HepG2 (cell line): ENCODE data around the gene CLDN7. TPM values are rescaled to one million over a fixed set of nuclear protein-coding genes. Genes with fewer than 3 reads are reported as not detected.
A peak's percentile ranks its signal among the peaks of the same experiment; 100 is the strongest.

Experiments used
- CBX5 ChIP-seq: sonication (generic); formaldehyde crosslinking; IDR thresholded peaks from 2 replicates; pipeline ENCODE4 v1.4.0; 2020; ENCODE audit warnings: missing genetic modification reagents, borderline replicate concordance
- DR1 ChIP-seq: sonication (generic); formaldehyde crosslinking; IDR thresholded peaks from 2 replicates; pipeline ENCODE4 v1.8.0; 2021; ENCODE audit warnings: mild to moderate bottlenecking, missing genetic modification reagents, inconsistent platforms
- FIP1L1 ChIP-seq: fragments of 200-400 bp; formaldehyde crosslinking; IDR thresholded peaks from 2 replicates; pipeline ENCODE4 v1.6.1; 2018; ENCODE audit warnings: low read depth, mild to moderate bottlenecking, low read length, moderate library complexity, borderline replicate concordance; ENCODE audit not compliant: insufficient read depth
- FOXA3 ChIP-seq: IDR thresholded peaks from 2 replicates; pipeline ENCODE4 v1.6.1; 2016; ENCODE audit warnings: missing genetic modification reagents, missing compliant biosample characterization
- HDAC2 ChIP-seq: sonication (generic); formaldehyde crosslinking; IDR thresholded peaks from 2 replicates; pipeline ENCODE4 v1.4.0; 2020; ENCODE audit warnings: missing genetic modification reagents
- MXI1 ChIP-seq: IDR thresholded peaks from 3 replicates; pipeline ENCODE4 v1.6.1; 2012; ENCODE audit warnings: low read depth, low read length, inconsistent platforms, borderline replicate concordance
- PHF21A ChIP-seq: sonication (generic); formaldehyde crosslinking; IDR thresholded peaks from 2 replicates; pipeline ENCODE4 v1.5.0; 2020; ENCODE audit warnings: mild to moderate bottlenecking, missing genetic modification reagents
- POLR2G ChIP-seq: fragments of 200-400 bp; formaldehyde crosslinking; IDR thresholded peaks from 2 replicates; pipeline ENCODE4 v1.6.1; 2018; ENCODE audit warnings: mild to moderate bottlenecking, low read depth, low read length, moderate library complexity
- SMAD3 ChIP-seq: sonication (generic); formaldehyde crosslinking; IDR thresholded peaks from 2 replicates; pipeline ENCODE4 v1.4.0; 2020; ENCODE audit warnings: missing genetic modification reagents
- SYNCRIP ChIP-seq: fragments of 200-400 bp; formaldehyde crosslinking; IDR thresholded peaks from 2 replicates; pipeline ENCODE4 v1.6.1; 2018; ENCODE audit warnings: mild to moderate bottlenecking, low read depth, low read length; ENCODE audit not compliant: insufficient read depth
- TOE1 ChIP-seq: sonication (generic); formaldehyde crosslinking; IDR thresholded peaks from 2 replicates; pipeline ENCODE4 v1.4.0; 2020; ENCODE audit warnings: mild to moderate bottlenecking, missing genetic modification reagents
- ZBTB8A ChIP-seq: sonication (generic); formaldehyde crosslinking; IDR thresholded peaks from 2 replicates; pipeline ENCODE4 v1.4.0; 2020; ENCODE audit warnings: mild to moderate bottlenecking, low read depth, missing genetic modification reagents, borderline replicate concordance
- ZNF251 ChIP-seq: sonication (generic); formaldehyde crosslinking; IDR thresholded peaks from 2 replicates; pipeline ENCODE4 v1.9.0; 2021; ENCODE audit warnings: mild to moderate bottlenecking, missing genetic modification reagents
- ZNF430 ChIP-seq: sonication (generic); formaldehyde crosslinking; IDR thresholded peaks from 2 replicates; pipeline ENCODE4 v1.9.0; 2021; ENCODE audit warnings: mild to moderate bottlenecking, missing genetic modification reagents
- ZNF451 ChIP-seq: sonication (generic); formaldehyde crosslinking; IDR thresholded peaks from 2 replicates; pipeline ENCODE4 v1.5.0; 2020; ENCODE audit warnings: mild to moderate bottlenecking, missing genetic modification reagents
- ZNF607 ChIP-seq: sonication (generic); formaldehyde crosslinking; IDR thresholded peaks from 2 replicates; pipeline ENCODE4 v1.5.1; 2020; ENCODE audit warnings: missing genetic modification reagents, mild to moderate bottlenecking, borderline replicate concordance
- ZNF674 ChIP-seq: sonication (generic); formaldehyde crosslinking; IDR thresholded peaks from 2 replicates; pipeline ENCODE4 v1.5.0; 2020; ENCODE audit warnings: low read depth, mild to moderate bottlenecking, missing genetic modification reagents
- ZNF7 ChIP-seq: IDR thresholded peaks from 2 replicates; pipeline ENCODE4 v1.6.1; 2016; ENCODE audit warnings: missing biosample characterization, missing genetic modification reagents
- ZNF781 ChIP-seq: sonication (generic); formaldehyde crosslinking; IDR thresholded peaks from 2 replicates; pipeline ENCODE4 v1.5.1; 2020; ENCODE audit warnings: borderline replicate concordance, mild to moderate bottlenecking, missing genetic modification reagents; ENCODE audit errors: not compliant biosample characterization
- ZNF816 ChIP-seq: sonication (generic); formaldehyde crosslinking; IDR thresholded peaks from 2 replicates; pipeline ENCODE4 v1.8.0; 2022; ENCODE audit warnings: missing genetic modification reagents, mild to moderate bottlenecking, borderline replicate concordance
- ZNF879 ChIP-seq: sonication (generic); formaldehyde crosslinking; IDR thresholded peaks from 2 replicates; pipeline ENCODE4 v1.8.1; 2023; ENCODE audit warnings: missing genetic modification reagents
- polyA plus RNA-seq, 8 experiments: library from polyadenylated mRNA; depleted of rRNA in 3 of 8; stranded (reverse) in 7 of 8; unstranded in 1 of 8; fragments of >200 nt; fragmentation: Illumina TruSeq in 4 of 8; extraction: Trizol in 4 of 8; gene quantifications; 2 replicates each; pipeline versions ENCODE4 v1.2.1 to v1.2.3, GENCODE V29; 2011 to 2016; ENCODE audit warnings: low read depth in 4 of 8, missing spikeins in 1 of 8, mixed read lengths in 1 of 8; ENCODE audit not compliant: insufficient read depth in 1 of 8
- total RNA-seq, 5 experiments: library from RNA; depleted of rRNA; stranded (reverse); fragments of >200 nt; fragmentation: Illumina TruSeq; extraction: Trizol; gene quantifications; 2 replicates each; pipeline ENCODE4 v1.2.3, GENCODE V29; 2016; ENCODE audit warnings: low read depth in 1 of 5
- TF ChIP-seq, protein P1 (sequence below): sonication (generic); formaldehyde crosslinking; IDR thresholded peaks from 2 replicates; pipeline ENCODE4 v1.4.0; 2020; ENCODE audit warnings: missing genetic modification reagents
- TF ChIP-seq, protein P2 (sequence below): sonication (generic); formaldehyde crosslinking; IDR thresholded peaks from 2 replicates; pipeline ENCODE4 v1.5.1; 2020; ENCODE audit warnings: missing genetic modification reagents, mild to moderate bottlenecking, borderline replicate concordance
- TF ChIP-seq, protein P3 (sequence below): sonication (generic); formaldehyde crosslinking; IDR thresholded peaks from 2 replicates; pipeline ENCODE4 v1.5.0; 2020; ENCODE audit warnings: mild to moderate bottlenecking, missing genetic modification reagents
- TF ChIP-seq, protein P4 (sequence below): sonication (generic); formaldehyde crosslinking; IDR thresholded peaks from 2 replicates; pipeline ENCODE4 v1.5.0; 2020; ENCODE audit warnings: mild to moderate bottlenecking, missing genetic modification reagents, moderate library complexity

The CLDN7 gene
- total and polyA plus RNA-seq, 2 of the 13 experiments (the other 11 are each of a cell fraction or from before 2014, with no cell fraction given), result not detected

DNA sequence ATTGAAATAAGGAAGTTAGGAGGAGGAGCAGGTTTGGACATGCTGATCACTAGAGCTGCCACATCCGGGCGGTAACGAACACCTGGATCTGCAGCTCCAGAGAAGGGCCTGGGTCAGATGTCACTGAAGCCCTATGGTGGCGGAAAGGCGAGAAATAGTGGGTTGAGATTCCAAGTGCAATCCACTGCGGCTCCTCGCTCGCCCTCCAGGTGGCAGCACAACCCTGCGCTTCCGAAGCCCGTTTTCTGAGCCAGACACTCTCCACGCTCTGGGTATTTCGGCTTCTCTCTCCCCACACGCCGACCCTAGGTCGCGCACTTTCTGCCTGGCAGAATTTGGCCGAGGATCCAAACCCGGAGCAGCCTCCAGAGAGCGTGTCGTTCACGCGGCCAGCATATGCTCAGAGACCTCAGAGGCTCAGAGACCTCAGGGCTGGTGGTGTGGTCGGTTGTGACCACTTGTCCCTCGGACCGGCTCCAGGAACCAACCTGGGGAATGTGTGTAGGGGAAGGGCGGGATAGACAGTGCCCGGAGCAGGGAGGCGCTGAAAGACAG lies 18.3 kb upstream of the CLDN7 start (continued):
- TF ChIP-seq, protein P1, sequence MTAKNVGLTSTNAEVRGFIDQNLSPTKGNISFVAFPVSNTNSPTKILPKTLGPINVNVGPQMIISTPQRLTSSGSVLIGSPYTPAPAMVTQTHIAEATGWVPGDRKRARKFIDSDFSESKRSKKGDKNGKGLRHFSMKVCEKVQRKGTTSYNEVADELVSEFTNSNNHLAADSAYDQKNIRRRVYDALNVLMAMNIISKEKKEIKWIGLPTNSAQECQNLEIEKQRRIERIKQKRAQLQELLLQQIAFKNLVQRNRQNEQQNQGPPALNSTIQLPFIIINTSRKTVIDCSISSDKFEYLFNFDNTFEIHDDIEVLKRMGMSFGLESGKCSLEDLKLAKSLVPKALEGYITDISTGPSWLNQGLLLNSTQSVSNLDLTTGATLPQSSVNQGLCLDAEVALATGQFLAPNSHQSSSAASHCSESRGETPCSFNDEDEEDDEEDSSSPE, result peak; percentile 51; the same call in 1 of the 2 replicates
- TF ChIP-seq ZNF7 (CRISPR knock-in tag) (no peak), FOXA3 (CRISPR knock-in tag) (peak; percentile 37; the same call in 1 of the 2 replicates), SMAD3 (CRISPR knock-in tag) (peak; percentile 87), SYNCRIP (no peak), ZNF674 (CRISPR knock-in tag) (no peak), ZNF816 (CRISPR knock-in tag) (no peak), FIP1L1 (no peak), DR1 (no peak), ZNF607 (CRISPR knock-in tag) (peak; percentile 64; the same call in 1 of the 2 replicates), MXI1 (peak; percentile 84; the same call in 1 of the 3 replicates), ZBTB8A (CRISPR knock-in tag) (no peak), TOE1 (CRISPR knock-in tag) (0 out of 2 replicates have a peak, but pooled peaks have one; percentile 15), ZNF879 (CRISPR knock-in tag) (no peak), PHF21A (CRISPR knock-in tag) (no peak), ZNF430 (no peak; the same call in 1 of the 2 replicates), HDAC2 (CRISPR knock-in tag) (peak; percentile 57; the same call in 1 of the 2 replicates), ZNF781 (CRISPR knock-in tag) (no peak), CBX5 (CRISPR knock-in tag) (0 out of 2 replicates have a peak, but pooled peaks have one; percentile 21), ZNF251 (CRISPR knock-in tag) (no peak), ZNF451 (peak; percentile 76; the same call in 1 of the 2 replicates), POLR2G (0 out of 2 replicates have a peak, but pooled peaks have one; percentile 33)
- TF ChIP-seq, protein P2, sequence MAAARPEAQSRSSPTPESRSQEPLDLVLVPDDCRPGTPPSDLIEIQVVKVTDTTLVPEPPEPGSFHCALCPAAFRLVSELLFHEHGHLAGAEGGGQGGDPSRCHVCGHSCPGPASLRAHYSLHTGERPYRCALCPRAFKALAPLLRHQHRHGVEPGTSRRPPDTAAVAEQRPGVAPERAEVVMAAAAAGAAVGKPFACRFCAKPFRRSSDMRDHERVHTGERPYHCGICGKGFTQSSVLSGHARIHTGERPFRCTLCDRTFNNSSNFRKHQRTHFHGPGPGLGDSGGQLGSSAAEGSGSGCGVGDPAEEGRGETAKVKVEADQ (CRISPR knock-in tag), result 0 out of 2 replicates have a peak, but pooled peaks have one; percentile 72
- TF ChIP-seq, protein P3, sequence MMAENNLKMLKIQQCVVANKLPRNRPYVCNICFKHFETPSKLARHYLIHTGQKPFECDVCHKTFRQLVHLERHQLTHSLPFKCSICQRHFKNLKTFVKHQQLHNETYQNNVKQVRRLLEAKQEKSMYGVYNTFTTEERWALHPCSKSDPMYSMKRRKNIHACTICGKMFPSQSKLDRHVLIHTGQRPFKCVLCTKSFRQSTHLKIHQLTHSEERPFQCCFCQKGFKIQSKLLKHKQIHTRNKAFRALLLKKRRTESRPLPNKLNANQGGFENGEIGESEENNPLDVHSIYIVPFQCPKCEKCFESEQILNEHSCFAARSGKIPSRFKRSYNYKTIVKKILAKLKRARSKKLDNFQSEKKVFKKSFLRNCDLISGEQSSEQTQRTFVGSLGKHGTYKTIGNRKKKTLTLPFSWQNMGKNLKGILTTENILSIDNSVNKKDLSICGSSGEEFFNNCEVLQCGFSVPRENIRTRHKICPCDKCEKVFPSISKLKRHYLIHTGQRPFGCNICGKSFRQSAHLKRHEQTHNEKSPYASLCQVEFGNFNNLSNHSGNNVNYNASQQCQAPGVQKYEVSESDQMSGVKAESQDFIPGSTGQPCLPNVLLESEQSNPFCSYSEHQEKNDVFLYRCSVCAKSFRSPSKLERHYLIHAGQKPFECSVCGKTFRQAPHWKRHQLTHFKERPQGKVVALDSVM (CRISPR knock-in tag), result no peak; the same call in 1 of the 2 replicates
- TF ChIP-seq, protein P4, sequence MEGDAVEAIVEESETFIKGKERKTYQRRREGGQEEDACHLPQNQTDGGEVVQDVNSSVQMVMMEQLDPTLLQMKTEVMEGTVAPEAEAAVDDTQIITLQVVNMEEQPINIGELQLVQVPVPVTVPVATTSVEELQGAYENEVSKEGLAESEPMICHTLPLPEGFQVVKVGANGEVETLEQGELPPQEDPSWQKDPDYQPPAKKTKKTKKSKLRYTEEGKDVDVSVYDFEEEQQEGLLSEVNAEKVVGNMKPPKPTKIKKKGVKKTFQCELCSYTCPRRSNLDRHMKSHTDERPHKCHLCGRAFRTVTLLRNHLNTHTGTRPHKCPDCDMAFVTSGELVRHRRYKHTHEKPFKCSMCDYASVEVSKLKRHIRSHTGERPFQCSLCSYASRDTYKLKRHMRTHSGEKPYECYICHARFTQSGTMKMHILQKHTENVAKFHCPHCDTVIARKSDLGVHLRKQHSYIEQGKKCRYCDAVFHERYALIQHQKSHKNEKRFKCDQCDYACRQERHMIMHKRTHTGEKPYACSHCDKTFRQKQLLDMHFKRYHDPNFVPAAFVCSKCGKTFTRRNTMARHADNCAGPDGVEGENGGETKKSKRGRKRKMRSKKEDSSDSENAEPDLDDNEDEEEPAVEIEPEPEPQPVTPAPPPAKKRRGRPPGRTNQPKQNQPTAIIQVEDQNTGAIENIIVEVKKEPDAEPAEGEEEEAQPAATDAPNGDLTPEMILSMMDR, result peak; percentile 98
